Colonic mucosa (tissue), 4 donors: ENCODE measurements around the gene DLGAP1. TPM values are rescaled to one million over a fixed set of nuclear protein-coding genes. Genes with fewer than 3 reads are reported as not detected.
"Not testable (repeated sequence)": the region's sequence is repeated elsewhere in the genome, so short reads cannot be mapped to it uniquely, and the experiment has no call there.

ENCODE experiments used
- DNase-seq: peaks from one replicate; pipeline ENCODE4 v3.0.0-alpha.2; 2020
- H3K27ac ChIP-seq: fragments of 200-600 bp; one replicate; pipeline ENCODE4 v1.8.0; 2021
- H3K27me3 ChIP-seq: fragments of 200-600 bp; one replicate; pipeline ENCODE4 v1.8.0; 2021
- H3K36me3 ChIP-seq: fragments of 200-600 bp; one replicate; pipeline ENCODE4 v1.8.0; 2021
- H3K4me1 ChIP-seq: fragments of 200-600 bp; one replicate; pipeline ENCODE4 v1.8.0; 2021; ENCODE audit warnings: mild to moderate bottlenecking
- H3K4me3 ChIP-seq: fragments of 200-600 bp; one replicate; pipeline ENCODE4 v1.8.0; 2021
- H3K9ac ChIP-seq, 2 donors: one replicate each; pipeline ENCODE4 v1.7.0; 2013; ENCODE audit warnings: control low read depth in 2 of 2, low read depth in 2 of 2, low read length in 2 of 2
- H3K9me3 ChIP-seq: fragments of 200-600 bp; one replicate; pipeline ENCODE4 v1.8.0; 2021
- intact Hi-C: fragments of 100-400 bp; cut with DNase I; formaldehyde crosslinking; loops from one replicate; pipeline ENCODE4 v1.14.1; 2022
- total RNA-seq, 2 donors: library from RNA; stranded (reverse); fragmentation: NEBNext Ultra II Directional in 1 of 2; extraction: Animal tissue kit (Norgen Biotek cat#: 25700) in 1 of 2; gene quantifications; one replicate each; pipeline ENCODE4 v1.2.1, GENCODE V29; 2021
- TF ChIP-seq, protein P1 (sequence below): fragments of 200-600 bp; IDR thresholded peaks from one replicate; pipeline ENCODE4 v1.8.0; 2022; ENCODE audit warnings: antibody characterized with exemption, mild to moderate bottlenecking
- donor health status: healthy.
- donor health status: DM: no; HTN: no; CAD: no.
- donor health status: DM: no; HTN: no; CAD: no.

Gene DLGAP1
- total RNA-seq, 2 donors from 2014 or later = 0.25 to 0.50 TPM

DNA sequence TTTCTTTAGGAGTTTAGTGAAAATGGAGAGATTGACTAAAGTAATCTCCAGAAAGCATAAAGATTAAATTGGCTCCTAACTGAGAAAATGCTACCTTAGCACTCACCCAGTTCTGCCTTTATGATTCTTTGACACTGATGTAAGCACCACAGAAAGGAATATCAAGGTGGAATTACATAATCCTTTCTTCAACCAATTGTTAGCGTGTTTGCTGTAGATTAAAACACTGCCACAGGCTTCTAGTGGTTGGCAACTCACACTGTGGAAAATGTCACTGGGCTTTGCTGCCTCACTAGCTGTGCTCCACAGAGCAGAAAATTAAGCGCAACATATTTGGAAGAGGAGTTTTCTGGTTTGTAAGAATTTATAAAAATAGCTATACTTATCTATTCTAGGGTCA, 104.1 kb downstream of the DLGAP1 start:
- no peak for DNase-seq
- no peaks in the 10 kb centered on the region for H3K27me3 ChIP-seq
- H3K36me3 ChIP-seq = no peaks in the 10 kb centered on the region
- no peaks in the 10 kb centered on the region for H3K9me3 ChIP-seq
- H3K9ac ChIP-seq = no peak overlapping the region
- H3K27ac ChIP-seq = no peak overlapping the region
- intact Hi-C loops = no loop called here
- H3K4me3 ChIP-seq = no peak overlapping the region
- H3K4me1 ChIP-seq = no peaks in the 10 kb centered on the region
- TF ChIP-seq, protein P1, sequence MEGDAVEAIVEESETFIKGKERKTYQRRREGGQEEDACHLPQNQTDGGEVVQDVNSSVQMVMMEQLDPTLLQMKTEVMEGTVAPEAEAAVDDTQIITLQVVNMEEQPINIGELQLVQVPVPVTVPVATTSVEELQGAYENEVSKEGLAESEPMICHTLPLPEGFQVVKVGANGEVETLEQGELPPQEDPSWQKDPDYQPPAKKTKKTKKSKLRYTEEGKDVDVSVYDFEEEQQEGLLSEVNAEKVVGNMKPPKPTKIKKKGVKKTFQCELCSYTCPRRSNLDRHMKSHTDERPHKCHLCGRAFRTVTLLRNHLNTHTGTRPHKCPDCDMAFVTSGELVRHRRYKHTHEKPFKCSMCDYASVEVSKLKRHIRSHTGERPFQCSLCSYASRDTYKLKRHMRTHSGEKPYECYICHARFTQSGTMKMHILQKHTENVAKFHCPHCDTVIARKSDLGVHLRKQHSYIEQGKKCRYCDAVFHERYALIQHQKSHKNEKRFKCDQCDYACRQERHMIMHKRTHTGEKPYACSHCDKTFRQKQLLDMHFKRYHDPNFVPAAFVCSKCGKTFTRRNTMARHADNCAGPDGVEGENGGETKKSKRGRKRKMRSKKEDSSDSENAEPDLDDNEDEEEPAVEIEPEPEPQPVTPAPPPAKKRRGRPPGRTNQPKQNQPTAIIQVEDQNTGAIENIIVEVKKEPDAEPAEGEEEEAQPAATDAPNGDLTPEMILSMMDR = no peak

DNA sequence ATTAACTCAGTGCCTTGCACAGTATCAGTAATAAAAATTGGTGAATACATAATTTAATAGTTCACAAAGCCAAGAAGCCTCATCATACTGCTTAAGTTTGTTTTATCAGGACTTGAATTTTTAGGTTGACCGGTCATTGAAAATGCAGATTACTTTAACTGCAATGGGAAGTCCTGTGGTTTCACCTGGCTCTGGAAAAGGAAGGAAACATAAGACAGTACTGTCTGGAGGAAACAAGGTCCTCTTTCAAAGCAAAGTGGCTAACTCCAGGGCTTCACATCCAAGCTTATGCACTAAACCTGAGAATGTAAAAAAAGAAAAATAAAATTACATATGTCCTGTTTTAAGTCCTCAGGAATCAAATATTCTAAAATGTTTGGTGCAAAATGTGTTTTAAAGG, 119.7 kb downstream of the DLGAP1 start:
- Histone ChIP-seq H3K27me3 (no peaks in the 10 kb centered on the region), H3K36me3 (no peaks in the 10 kb centered on the region), H3K4me1 (no peaks in the 10 kb centered on the region), H3K4me3 (no peak overlapping the region), H3K9ac (no peak overlapping the region), H3K9me3 (no peaks in the 10 kb centered on the region), H3K27ac (no peak overlapping the region)
- TF ChIP-seq, protein P1 = no peak
- intact Hi-C loops = no loop called here
- no peak for DNase-seq

DNA sequence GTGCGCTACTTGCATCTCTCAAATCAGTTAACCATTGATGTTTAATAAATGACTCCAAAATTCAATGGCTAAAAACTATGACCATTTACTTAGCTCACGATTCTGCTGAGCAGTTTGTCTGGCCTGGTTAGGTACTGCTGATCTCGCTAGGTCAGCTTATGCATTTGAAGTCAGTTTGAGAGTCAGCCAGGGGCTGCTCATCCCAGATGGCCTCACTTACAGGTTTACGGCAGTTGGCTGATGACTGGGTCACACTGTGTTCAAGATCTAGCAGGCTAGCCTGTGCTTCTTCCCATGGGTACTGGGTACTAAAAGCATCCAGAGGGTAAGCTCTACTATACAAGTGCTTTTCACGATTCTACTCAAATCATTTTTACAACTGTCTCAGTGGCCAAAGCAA, 122.1 kb downstream of the DLGAP1 start:
- H3K4me3 ChIP-seq = no peak overlapping the region
- TF ChIP-seq, protein P1 = no peak
- H3K27ac ChIP-seq = no peak overlapping the region
- intact Hi-C loops = no loop called here
- no peaks in the 10 kb centered on the region for H3K36me3 ChIP-seq
- no peaks in the 10 kb centered on the region for H3K4me1 ChIP-seq
- no peak overlapping the region for H3K9ac ChIP-seq
- DNase-seq = no peak
- H3K27me3 ChIP-seq = no peaks in the 10 kb centered on the region
- no peaks in the 10 kb centered on the region for H3K9me3 ChIP-seq

DNA sequence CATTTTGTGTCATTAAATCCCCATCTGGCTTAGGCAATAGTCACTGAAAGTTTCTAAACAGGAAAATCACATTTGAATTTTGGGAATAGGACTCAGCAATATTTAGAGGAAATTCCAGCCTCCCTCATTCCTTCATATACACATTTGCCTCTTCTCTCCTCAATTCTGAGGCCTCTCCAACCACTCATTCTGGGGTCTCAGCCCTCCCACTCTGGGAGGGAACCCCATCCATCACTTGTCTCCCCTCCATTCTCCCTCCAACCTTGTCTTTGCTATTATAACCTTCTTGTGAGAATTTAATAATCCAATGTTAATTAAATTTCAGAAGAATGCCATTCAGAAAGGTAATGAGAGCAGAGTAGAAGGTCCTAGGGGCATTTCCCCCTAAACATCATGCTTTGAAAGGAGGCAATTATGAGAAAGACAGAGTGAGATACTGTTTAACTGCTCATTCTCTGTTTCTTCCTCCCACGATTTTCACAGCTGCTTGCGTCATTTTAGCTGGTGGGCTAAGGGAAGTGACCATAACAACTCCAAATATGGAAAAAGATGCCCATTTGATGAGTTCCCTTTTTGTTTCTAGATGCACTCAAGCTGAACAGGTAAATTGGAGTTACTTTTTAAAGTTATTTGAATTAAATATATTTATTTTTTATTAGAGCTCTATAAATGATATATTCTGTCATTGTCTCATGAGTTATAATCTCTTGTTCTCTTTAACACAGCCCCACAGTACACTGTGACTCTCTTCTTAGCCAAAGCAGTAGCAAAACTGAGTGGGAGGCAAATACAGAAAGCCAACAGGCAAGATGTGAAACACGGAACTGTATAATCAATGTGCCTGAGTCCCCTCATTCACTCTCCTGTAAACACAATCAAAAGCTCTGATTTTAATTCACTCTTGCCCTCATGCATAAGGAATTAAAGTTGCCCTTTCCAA, 135.1 kb downstream of the DLGAP1 start:
- H3K9me3 ChIP-seq = no peaks in the 10 kb centered on the region
- no peaks in the 10 kb centered on the region for H3K27me3 ChIP-seq
- no peaks in the 10 kb centered on the region for H3K36me3 ChIP-seq
- DNase-seq = no peak
- H3K27ac ChIP-seq = no peak overlapping the region
- no peaks in the 10 kb centered on the region for H3K4me1 ChIP-seq
- no peak overlapping the region for H3K4me3 ChIP-seq
- no peak overlapping the region for H3K9ac ChIP-seq
- intact Hi-C loops = no loop called here
- TF ChIP-seq, protein P1 = no peak

DNA sequence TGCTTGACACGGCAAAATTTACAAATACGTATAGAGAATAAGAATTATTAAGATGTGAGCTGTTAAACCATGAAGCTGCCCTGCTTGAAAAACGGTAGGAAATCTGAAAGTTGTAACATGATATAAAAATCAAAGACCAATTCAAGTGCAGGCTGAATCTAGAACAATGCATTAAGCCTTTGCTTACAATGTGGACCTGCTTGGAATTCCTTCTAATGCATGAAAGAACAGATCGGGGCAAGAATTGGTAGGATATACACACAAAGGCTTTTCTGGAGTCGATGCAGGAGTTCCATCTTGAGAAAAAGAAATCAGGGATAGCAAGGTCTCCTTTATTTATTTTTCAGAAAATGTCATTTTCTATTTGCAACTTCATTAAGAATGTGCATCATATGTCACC, 136.8 kb downstream of the DLGAP1 start:
- no peak overlapping the region for H3K9ac ChIP-seq
- intact Hi-C loops = no loop called here
- no peak overlapping the region for H3K4me3 ChIP-seq
- H3K4me1 ChIP-seq = no peaks in the 10 kb centered on the region
- TF ChIP-seq, protein P1 = no peak
- no peaks in the 10 kb centered on the region for H3K36me3 ChIP-seq
- no peak for DNase-seq
- H3K27me3 ChIP-seq = no peaks in the 10 kb centered on the region
- H3K27ac ChIP-seq = no peak overlapping the region
- no peaks in the 10 kb centered on the region for H3K9me3 ChIP-seq

DNA sequence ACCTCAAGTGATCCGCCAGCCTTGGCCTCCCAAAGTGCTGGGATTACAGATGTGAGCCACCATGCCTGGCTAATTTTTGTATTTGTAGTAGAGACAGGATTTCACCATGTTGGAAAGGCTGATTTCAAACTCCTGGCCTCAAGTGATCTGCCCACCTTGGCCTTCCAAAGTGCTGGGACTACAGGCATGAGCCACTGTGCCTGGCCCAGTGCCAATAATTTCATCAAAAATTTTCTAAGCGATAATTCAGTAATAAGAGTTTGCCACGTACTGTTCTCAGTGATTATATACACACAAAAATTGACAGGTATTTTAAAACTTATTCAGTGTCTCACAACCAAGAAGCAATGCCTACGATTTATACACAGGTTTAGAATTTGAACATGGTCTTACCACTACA, 143.2 kb downstream of the DLGAP1 start:
- DNase-seq, H3K27me3 ChIP-seq, H3K4me3 ChIP-seq, H3K4me1 ChIP-seq, H3K36me3 ChIP-seq, intact Hi-C loops, H3K27ac ChIP-seq, H3K9ac ChIP-seq, H3K9me3 ChIP-seq: not testable (repeated sequence)
